Neutrophil (primary cell): ENCODE results near the gene ZNF346.
A peak's percentile ranks its signal among the peaks of the same experiment; 100 is the strongest.

ENCODE experiments used
- H3K27ac ChIP-seq: fragments of 200-600 bp; sonication (generic); 2 replicates; pipeline ENCODE4 v1.5.1; 2016; ENCODE audit warnings: mild to moderate bottlenecking, moderate library complexity
- H3K27me3 ChIP-seq: fragments of 200-600 bp; sonication (generic); 2 replicates; pipeline ENCODE4 v1.6.0; 2016; ENCODE audit warnings: mild to moderate bottlenecking
- H3K36me3 ChIP-seq: fragments of 200-600 bp; sonication (generic); 2 replicates; pipeline ENCODE4 v1.5.1; 2017
- H3K4me1 ChIP-seq, 2 experiments: fragments of 200-600 bp in 1 of 2; sonication (generic) in 1 of 2; 1 replicate in 1 of 2; 2 replicates in 1 of 2; pipeline versions ENCODE4 v1.5.1 to v1.6.1; 2013 to 2016; ENCODE audit warnings: low read depth in 1 of 2, low read length in 1 of 2, mild to moderate bottlenecking in 1 of 2, moderate library complexity in 1 of 2; ENCODE audit not compliant: control insufficient read depth in 1 of 2, insufficient read depth in 1 of 2
- H3K4me3 ChIP-seq, 2 experiments: fragments of 200-600 bp in 1 of 2; sonication (generic) in 1 of 2; 1 replicate in 1 of 2; 2 replicates in 1 of 2; pipeline ENCODE4 v1.5.1; 2013 to 2016; ENCODE audit warnings: low read depth in 1 of 2, low read length in 1 of 2, mild to moderate bottlenecking in 1 of 2, moderate library complexity in 1 of 2
- H3K9me3 ChIP-seq: fragments of 200-600 bp; sonication (generic); 2 replicates; pipeline ENCODE4 v1.5.1; 2016
- CTCF ChIP-seq: fragments of 200-600 bp; sonication (generic); IDR thresholded peaks from 2 replicates; pipeline ENCODE4 v1.5.1; 2016; ENCODE audit warnings: antibody characterized with exemption

Gene ZNF346

GRCh38 chr5:177020033-177020432 is 2.5 kb upstream of the ZNF346 start:
- no peak for TF ChIP-seq CTCF
- Histone ChIP-seq H3K4me1 (peaks cover 15 to 16% of the 10 kb centered on the region in 2 experiments), H3K4me3 (no peak overlapping the region), H3K36me3 (no peaks in the 10 kb centered on the region), H3K9me3 (no peaks in the 10 kb centered on the region), H3K27ac (no peak overlapping the region), H3K27me3 (no peaks in the 10 kb centered on the region)

- peaks cover 15 to 16% of the 10 kb centered on the region in 2 experiments for H3K4me1 ChIP-seq
- peaks cover 5% of the 10 kb centered on the region for H3K36me3 ChIP-seq
- H3K27me3 ChIP-seq: no peaks in the 10 kb centered on the region
- peak overlapping the region; percentile 90 to 93 for H3K4me3 ChIP-seq
- H3K27ac ChIP-seq: peak overlapping the region; percentile 84
- TF ChIP-seq CTCF: no peak
- no peaks in the 10 kb centered on the region for H3K9me3 ChIP-seq
These were observed 788 bp downstream of the ZNF346 start for GRCh38 chr5:177023303-177023664.

GRCh38 chr5:177024559-177024958 is 2.1 kb downstream of the ZNF346 start:
- no peaks in the 10 kb centered on the region for H3K27me3 ChIP-seq
- no peak overlapping the region for H3K27ac ChIP-seq
- H3K4me1 ChIP-seq: peaks cover 15 to 16% of the 10 kb centered on the region in 2 experiments
- no peaks in the 10 kb centered on the region for H3K9me3 ChIP-seq
- no peak overlapping the region for H3K4me3 ChIP-seq
- H3K36me3 ChIP-seq: peaks cover 5% of the 10 kb centered on the region
- TF ChIP-seq CTCF: no peak

GRCh38 chr5:177025101-177025601 is 2.7 kb downstream of the ZNF346 start:
- Histone ChIP-seq H3K4me1 (peaks cover 15 to 16% of the 10 kb centered on the region in 2 experiments), H3K9me3 (no peaks in the 10 kb centered on the region), H3K27me3 (no peaks in the 10 kb centered on the region), H3K27ac (no peak overlapping the region), H3K36me3 (peaks cover 5% of the 10 kb centered on the region), H3K4me3 (no peak overlapping the region)
- no peak for TF ChIP-seq CTCF

- Histone ChIP-seq H3K9me3 (no peaks in the 10 kb centered on the region), H3K36me3 (peaks cover 5% of the 10 kb centered on the region), H3K4me3 (no peak overlapping the region), H3K27me3 (no peaks in the 10 kb centered on the region), H3K4me1 (peaks cover 8 to 10% of the 10 kb centered on the region in 2 experiments), H3K27ac (no peak overlapping the region)
- TF ChIP-seq CTCF: no peak
These were observed 5.2 kb downstream of the ZNF346 start for GRCh38 chr5:177027665-177028064.

GRCh38 chr5:177029498-177029897 is 7.0 kb downstream of the ZNF346 start:
- Histone ChIP-seq H3K9me3 (no peaks in the 10 kb centered on the region), H3K27ac (no peak overlapping the region), H3K4me3 (no peak overlapping the region), H3K36me3 (peaks cover 5% of the 10 kb centered on the region), H3K4me1 (no peaks in the 10 kb centered on the region), H3K27me3 (no peaks in the 10 kb centered on the region)
- no peak for TF ChIP-seq CTCF
